Stimulated activated CD8-positive, alpha-beta memory T cell treated with anti-CD3 and anti-CD28 coated beads, Interleukin-15, amount 100 ng/mL, for 1 hour (primary cell): Measurements from ENCODE around the gene PROSER3.
"Not testable (repeated sequence)": the region's sequence is repeated elsewhere in the genome, so short reads cannot be mapped to it uniquely, and the experiment has no call there.

Source experiments
- DNase-seq: peaks from one replicate; pipeline ENCODE4 v3.0.0-alpha.2; 2020; ENCODE audit warnings: low read depth

PROSER3 gene

DNA sequence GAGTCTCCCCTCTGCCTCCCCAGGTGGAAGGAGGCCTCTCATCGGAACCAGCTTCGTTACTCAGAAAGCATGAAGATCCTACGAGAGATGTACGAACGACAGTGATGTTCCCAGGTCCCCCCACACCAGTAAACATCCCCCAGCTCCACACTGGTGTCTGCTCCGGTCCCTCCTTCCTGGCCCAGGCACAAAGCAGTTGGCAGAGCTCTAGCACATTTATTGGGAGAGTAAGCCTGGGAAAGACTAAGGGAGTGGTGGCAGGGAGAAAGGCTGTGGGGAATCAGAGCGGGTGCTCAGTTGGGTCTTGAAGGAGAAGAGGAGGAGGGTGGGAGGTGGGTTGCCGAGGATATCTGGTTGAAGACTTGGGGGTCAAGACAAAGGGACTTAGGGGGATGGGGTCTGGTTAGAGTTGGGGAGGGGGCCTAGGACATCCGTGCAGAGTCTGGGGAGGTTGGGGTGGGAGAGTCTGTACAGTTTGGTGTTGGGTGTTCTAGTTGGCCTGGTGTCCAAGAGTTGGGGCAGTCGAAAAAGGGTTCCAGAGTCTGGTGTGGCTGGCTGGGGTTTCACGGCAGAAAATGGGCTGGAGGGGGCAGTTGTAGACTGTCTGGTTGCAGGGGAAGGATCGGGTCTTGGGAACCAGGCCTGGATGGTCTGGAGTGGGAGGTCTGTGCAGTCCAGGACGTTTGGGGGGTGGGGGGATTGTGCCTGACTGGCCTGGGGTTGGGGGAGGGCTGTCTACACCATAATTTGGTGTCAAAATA, 3.4 kb upstream of the PROSER3 start:
- no peak for DNase-seq

DNA sequence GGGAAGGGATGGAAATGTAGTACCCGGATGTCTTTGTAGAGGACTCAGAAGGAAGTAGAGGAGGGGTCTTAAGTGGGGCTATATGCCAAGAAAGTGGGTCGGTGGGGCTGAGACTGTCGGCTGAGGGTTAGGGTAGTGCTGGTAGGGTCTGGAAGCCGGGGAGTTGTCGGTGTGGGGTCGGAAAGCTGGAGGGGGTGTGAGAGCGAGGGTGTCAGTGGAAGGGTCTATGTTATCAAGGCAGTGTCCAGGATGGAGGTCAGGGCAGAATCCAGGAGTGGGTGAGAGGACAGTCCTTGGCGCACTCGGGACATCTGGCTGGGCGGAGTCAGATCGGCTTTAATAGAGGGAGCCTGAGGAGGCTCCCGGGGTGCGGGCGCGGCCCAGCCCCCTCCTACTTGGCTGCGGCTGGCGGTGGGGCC, 2.8 kb upstream of the PROSER3 start:
- DNase-seq: no peak

GRCh38 chr19:35755550-35756376, 2.2 kb upstream of the PROSER3 start:
- DNase-seq: no peak

DNA sequence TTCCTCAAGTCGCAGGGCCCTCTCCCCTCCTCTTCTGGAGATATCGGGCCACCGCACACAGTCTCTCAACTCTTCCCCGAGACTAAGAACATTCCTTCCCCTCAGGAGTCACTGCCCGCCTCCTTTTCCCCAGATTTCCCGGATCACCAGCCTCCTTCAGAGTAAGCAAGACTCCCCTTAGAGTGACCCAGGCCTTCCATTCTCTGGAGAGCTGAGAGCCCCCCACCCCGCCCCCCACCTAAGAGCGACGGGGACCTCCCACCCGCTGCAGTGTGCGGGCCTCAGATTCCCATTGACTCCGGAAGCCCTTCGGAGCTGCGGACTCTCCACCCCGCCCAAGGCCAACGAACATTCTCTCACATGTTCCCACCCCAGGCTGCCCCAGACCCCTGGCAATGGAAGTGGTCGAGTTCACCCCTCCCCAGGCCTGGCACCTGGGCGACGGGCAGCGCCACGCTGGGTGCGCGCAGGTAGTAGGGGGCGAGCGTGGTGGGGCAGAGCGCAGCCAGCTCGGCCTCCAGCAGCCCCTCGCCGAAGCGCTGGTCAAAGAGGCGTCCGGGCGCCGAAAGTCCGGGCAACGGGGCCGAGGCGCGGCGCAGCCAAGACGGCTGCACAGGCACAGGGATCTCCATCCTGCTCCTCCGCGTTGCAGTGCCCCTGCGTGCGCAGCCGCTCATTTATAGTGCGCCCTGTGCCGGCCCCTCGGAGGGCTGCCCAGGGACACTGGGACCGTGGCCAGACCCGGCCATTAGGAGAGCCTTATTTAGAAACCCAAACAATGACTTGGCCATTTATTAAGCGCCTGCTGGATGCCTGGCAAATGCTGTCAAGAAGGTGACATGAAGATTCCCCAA, 1.4 kb upstream of the PROSER3 start, which contains the start of gene HSPB6:
HSPB6 (minus strand) TSS at position 653 of the 854 bp plus-strand sequence; CDS start at position 632, 21 bp downstream.
- DNase-seq: no peak

- no peak for DNase-seq
Observed at GRCh38 chr19:35757231-35757748, 686 bp upstream of the PROSER3 start.

DNA sequence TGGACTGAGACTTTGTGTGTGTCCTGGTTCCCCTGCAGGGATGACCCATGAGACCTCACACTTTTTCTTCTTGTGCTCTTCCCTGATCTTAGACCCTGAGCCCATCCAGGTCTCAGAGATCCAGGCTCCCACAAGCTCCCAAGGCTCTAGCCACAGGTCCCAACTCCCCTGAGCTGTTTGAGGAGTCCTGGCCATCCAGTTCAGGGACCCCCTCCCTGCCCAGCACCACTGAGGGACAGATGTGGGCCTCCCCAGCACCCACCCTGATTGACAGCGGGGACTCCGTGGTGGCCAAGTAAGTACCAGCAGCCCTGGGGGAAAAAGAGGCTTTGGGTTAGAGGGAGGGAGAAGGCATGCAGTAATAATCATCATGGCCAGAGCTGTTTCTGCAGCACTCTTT, 1.7 kb downstream of the PROSER3 start:
- DNase-seq: no peak

DNA sequence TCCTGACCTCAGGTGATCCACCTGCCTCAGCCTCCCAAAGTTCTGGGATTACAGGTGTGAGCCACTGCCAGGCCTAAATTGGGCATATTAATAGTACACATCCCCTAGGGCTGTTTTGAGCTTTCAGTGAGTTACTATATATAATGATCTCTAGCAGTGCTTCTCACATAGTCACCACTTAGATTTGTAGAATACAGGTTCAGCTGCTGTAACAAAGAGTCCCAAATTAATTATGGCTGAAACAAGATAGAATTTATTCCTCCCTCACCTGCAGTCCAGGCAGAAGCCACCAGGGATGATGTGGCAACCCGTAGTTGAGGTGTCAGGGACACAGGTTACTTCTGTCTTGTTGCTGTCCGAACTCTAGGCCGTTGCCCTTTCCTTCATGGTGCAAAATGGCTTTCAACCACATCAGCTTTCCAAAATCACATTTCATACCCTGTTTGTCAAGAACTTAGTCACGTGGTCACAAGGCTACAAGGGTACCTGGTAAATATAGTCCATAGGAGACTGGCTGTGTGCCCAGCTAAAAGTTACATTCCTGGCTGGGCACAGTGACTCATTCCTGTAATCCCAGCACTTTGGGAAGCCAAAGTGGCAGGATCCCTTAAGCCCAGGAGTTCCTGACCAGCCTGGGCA, 2.9 kb downstream of the PROSER3 start:
- DNase-seq: no peak

DNA sequence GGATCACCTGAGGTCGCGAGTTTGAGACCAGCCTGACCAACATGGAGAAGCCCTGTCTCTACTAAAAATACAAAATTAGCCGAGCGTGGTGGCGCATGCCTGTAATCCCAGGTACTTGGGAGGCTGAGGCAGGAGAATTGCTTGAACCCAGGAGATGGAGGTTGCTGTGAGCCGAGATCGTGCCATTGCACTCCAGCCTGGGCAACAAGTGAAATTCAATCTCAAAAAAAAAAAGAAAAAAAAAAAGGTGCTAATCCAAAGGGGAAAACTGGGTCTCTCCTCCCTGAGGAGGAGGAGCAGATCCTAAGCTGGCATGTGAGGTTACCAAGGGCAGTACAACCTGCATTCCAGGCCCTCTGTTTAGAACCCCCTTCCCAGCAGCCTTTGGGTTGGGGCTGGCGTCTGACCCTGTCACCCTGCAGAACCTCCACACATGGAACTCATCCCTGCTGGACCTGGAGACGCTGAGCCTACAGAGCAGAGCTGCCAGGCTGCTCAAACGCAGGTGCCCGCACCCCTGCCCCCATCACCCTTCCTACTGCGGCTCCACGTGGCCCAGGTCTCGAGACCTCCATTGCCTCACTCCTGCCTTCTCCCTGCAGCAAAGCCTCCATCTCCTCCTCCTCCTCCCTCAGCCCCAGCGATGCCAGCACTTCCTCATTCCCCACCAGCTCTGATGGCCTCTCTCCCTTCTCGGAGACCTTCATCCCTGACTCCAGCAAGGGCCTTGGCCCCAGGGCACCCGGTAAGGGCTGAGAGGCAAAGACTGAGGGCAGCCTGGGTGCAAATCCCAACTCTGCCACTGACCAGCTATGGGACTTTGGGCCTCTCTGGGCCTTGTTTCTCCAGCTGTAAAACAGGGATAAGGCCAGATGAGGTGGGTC, 6.7 kb downstream of the PROSER3 start:
- DNase-seq: no peak

DNA sequence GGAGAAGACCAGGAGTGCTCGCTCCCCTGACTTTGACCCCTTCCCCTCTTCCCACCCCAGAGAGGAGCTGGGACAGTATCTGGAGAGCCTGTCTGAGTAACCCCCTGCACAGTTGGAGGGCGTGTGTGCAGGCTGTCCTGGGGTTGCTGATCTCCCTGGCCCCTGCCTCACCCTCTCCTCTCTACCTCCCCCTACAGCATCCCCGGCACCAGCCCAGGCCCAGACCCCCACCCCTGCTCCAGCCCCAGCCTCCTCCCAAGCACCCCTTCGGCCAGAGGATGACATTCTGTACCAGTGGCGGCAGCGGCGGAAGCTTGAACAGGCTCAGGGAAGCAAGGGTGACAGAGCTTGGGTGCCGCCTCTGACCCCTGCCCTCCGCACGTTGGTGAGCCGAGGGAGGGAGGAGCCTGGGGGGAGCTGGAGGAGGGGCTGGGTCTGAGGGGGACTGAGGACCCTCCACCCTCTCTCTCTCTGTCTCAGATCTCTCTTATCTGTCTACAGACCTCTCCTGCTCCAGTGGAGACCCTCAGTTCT, 8.7 kb downstream of the PROSER3 start:
- no peak for DNase-seq

- DNase-seq: no peak
Observed at GRCh38 chr19:35767288-35768081, 9.5 kb downstream of the PROSER3 start.

GRCh38 chr19:35768082-35768421, 10.1 kb downstream of the PROSER3 start:
- DNase-seq: no peak

DNA sequence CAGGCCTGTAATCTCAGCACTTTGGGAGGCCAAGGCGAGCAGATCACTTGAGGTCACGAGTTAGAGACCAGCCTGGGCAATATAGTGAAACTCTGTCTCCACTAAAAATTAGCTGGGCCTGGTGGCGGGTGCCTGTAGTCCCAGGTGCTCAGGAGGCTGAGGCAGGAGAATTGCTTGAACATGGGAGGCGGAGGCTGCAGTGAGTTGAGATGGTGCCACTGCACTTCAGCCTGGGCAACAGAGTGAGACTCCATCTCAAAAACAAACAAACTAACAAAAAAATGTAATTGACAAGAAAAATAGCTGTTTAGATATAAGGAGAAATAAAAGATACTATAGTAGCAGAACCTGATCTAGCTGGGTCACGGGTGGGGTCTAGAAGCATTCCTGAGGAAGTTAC, 14.4 kb downstream of the PROSER3 start:
- not testable (repeated sequence) for DNase-seq

DNA sequence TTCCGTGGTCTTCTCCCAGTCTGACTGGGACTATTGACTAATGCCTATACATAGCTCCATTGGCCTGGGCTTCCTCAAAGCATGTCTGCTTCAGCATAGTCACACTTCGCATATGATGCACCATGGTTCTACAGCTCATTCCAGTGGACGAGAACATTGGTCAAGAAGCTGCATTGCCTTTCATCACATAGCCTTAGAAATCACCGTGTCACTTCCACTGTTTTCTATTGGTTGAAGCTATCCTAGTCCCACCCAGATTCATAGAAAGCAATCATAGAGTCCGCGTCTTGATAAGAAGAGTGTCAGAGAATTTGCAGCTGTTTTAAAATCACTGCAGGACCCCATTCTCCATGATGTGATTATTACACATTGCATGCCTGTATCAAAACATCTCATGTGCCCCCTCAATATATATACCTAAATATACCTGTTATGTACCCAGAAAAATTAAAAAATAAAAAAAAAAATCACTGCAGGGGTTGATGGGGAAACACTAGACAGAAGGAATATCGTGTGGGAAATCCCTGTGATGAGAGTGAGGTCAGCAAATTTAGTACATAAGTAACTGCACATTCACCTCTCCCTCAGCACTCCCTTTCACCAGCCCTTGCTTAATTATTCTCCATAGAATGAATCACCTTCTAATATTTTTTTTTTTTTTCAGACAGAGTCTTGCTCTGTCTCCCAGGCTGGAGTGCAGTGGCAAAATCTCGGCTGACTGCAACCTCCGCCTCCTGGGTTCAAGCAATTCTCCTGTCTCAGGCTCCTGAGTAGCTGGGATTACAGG, 15.2 kb downstream of the PROSER3 start:
- no peak for DNase-seq

GRCh38 chr19:35774274-35775045, 16.5 kb downstream of the PROSER3 start:
- DNase-seq: no peak

GRCh38 chr19:35775046-35775297, 17.0 kb downstream of the PROSER3 start:
- no peak for DNase-seq

DNA sequence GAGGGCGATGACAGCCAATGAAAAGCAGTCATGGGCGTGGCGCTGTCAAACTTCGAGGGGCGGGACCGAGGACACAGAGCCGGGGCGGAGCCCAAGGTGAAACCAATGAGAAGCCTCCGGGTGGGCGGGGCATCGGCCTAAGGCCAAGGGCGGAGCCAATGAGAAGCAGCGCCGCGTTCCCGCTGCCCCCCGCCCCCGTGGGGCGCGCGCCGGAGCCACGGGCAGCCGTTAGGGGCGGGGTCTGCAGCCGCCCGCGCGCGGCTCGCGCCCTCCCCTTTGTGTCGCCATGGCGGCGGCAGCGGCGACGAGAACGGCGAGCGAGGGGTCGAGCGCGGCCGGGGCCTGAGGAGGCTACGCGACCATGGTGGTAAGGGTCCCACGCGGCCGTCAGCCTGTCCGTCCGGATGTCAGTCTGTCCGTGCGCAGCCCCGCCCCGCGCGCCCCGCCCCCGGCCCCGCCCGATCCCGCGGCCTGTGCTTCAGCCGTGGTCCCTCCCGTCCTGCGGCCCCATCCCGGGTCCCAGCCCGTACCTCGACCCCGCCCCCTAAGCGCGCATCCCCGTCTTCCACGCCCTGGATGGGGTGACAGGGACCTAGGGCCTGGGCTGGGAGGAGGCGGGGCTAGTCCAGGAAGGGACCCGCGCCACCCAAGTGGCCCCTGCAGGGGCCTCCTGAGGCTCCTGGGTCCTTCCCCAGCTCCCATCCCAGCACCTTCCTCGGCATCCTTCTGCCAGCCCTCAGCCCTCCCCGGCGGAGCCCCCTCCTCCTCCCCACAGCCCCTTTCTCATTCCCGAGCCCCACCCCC, 17.5 kb downstream of the PROSER3 start, which contains the start of gene ARHGAP33:
ARHGAP33 (plus strand) TSS at position 267 of the 804 bp plus-strand sequence; CDS start at position 362, 95 bp downstream.
- DNase-seq: peak; percentile 99

- no peak for DNase-seq
Observed at GRCh38 chr19:35776102-35776788, 18.3 kb downstream of the PROSER3 start.
